Nephron progenitor cell (in vitro differentiated cells): ENCODE data around the gene DDAH2.
A peak's percentile ranks its signal among the peaks of the same experiment; 100 is the strongest.

Experiments
- DNase-seq: peaks from one replicate; pipeline ENCODE4 v3.0.0; 2021
- H3K27ac Mint-ChIP-seq: 2 replicates; pipeline ENCODE4 v1.8.0; 2021; ENCODE audit warnings: mild to moderate bottlenecking, moderate library complexity, mixed read lengths
- H3K27me3 Mint-ChIP-seq: 2 replicates; pipeline ENCODE4 v1.8.0; 2021; ENCODE audit warnings: mild to moderate bottlenecking, low read depth, mixed read lengths; ENCODE audit not compliant: poor library complexity
- H3K36me3 Mint-ChIP-seq: 2 replicates; pipeline ENCODE4 v1.8.0; 2021; ENCODE audit warnings: low read depth, mixed read lengths
- H3K4me1 Mint-ChIP-seq: 2 replicates; pipeline ENCODE4 v1.8.0; 2021; ENCODE audit warnings: mixed read lengths
- H3K4me3 Mint-ChIP-seq: 2 replicates; pipeline ENCODE4 v1.8.0; 2021; ENCODE audit warnings: mild to moderate bottlenecking, moderate library complexity, mixed read lengths
- H3K9me3 Mint-ChIP-seq: 2 replicates; pipeline ENCODE4 v1.8.0; 2021; ENCODE audit warnings: mild to moderate bottlenecking, moderate library complexity, mixed read lengths
- CTCF ChIP-seq: fragments of 200-600 bp; sonication (generic); IDR thresholded peaks from 2 replicates; pipeline ENCODE4 v1.5.0; 2021; ENCODE audit warnings: antibody characterized with exemption

The DDAH2 gene

GRCh38 chr6:31741815-31742214 lies 12.7 kb upstream of the DDAH2 start:
- no peak for TF ChIP-seq CTCF
- H3K36me3 Mint-ChIP-seq = peaks cover 23% of the 10 kb centered on the region
- H3K4me1 Mint-ChIP-seq = peaks cover 90% of the 10 kb centered on the region
- no peak for DNase-seq
- H3K9me3 Mint-ChIP-seq = no peaks in the 10 kb centered on the region
- H3K27me3 Mint-ChIP-seq = peaks cover 3% of the 10 kb centered on the region
- peak overlapping the region; percentile 37 for H3K4me3 Mint-ChIP-seq
- no peak overlapping the region for H3K27ac Mint-ChIP-seq

- TF ChIP-seq CTCF = no peak
- Mint-ChIP-seq H3K4me3 (peak overlapping the region; percentile 98), H3K27ac (no peak overlapping the region), H3K9me3 (no peaks in the 10 kb centered on the region), H3K27me3 (peaks cover 3% of the 10 kb centered on the region), H3K36me3 (peaks cover 22% of the 10 kb centered on the region), H3K4me1 (peaks cover 96% of the 10 kb centered on the region)
- DNase-seq = no peak
Observed at GRCh38 chr6:31740397-31741223, 11.5 kb upstream of the DDAH2 start.

- peaks cover 22% of the 10 kb centered on the region for H3K36me3 Mint-ChIP-seq
- no peak for TF ChIP-seq CTCF
- H3K4me3 Mint-ChIP-seq = peak within 1 kb of the TSS; percentile 98
- peaks cover 91% of the 10 kb centered on the region for H3K4me1 Mint-ChIP-seq
- H3K27ac Mint-ChIP-seq = peak within 1 kb of the TSS; percentile 99
- peak; percentile 95 for DNase-seq
- no peaks in the 10 kb centered on the region for H3K9me3 Mint-ChIP-seq
- peaks cover 3% of the 10 kb centered on the region for H3K27me3 Mint-ChIP-seq
Observed at GRCh38 chr6:31739639-31740396, 10.7 kb upstream of the DDAH2 start, which contains the start of gene MSH5. Gene MSH5, plus strand, starts transcription at chr6:31740005. Its CDS starts 462 bp downstream, at chr6:31740467.

- peaks cover 89% of the 10 kb centered on the region for H3K4me1 Mint-ChIP-seq
- H3K4me3 Mint-ChIP-seq = peak overlapping the region; percentile 98
- no peak for TF ChIP-seq CTCF
- H3K27me3 Mint-ChIP-seq = peaks cover 3% of the 10 kb centered on the region
- H3K9me3 Mint-ChIP-seq = no peaks in the 10 kb centered on the region
- H3K36me3 Mint-ChIP-seq = peaks cover 29% of the 10 kb centered on the region
- H3K27ac Mint-ChIP-seq = peak overlapping the region; percentile 99
- no peak for DNase-seq
Observed at GRCh38 chr6:31737991-31738979, 9.2 kb upstream of the DDAH2 start.

- H3K27me3 Mint-ChIP-seq = peaks cover 3% of the 10 kb centered on the region
- peak overlapping the region; percentile 99 for H3K27ac Mint-ChIP-seq
- peak; percentile 54 for DNase-seq
- H3K4me3 Mint-ChIP-seq = peak overlapping the region; percentile 98
- no peaks in the 10 kb centered on the region for H3K9me3 Mint-ChIP-seq
- H3K36me3 Mint-ChIP-seq = peaks cover 25% of the 10 kb centered on the region
- H3K4me1 Mint-ChIP-seq = peaks cover 85% of the 10 kb centered on the region
- TF ChIP-seq CTCF = no peak
Observed at GRCh38 chr6:31737315-31737990, 8.4 kb upstream of the DDAH2 start.
